Cardiac fibroblast (primary cell): Measurements from ENCODE around the gene ULK4.
"Not testable (repeated sequence)": the region's sequence is repeated elsewhere in the genome, so short reads cannot be mapped to it uniquely, and the experiment has no call there.

ENCODE experiments used
- DNase-seq, 2 donors: peaks; one replicate each; pipeline versions ENCODE4 v3.0.0 to v3.0.0-alpha.2; 2010; ENCODE audit warnings: low read depth in 2 of 2
- H3K4me3 ChIP-seq, 2 donors: replicated peaks in 1 of 2; 1 replicate in 1 of 2; 2 replicates in 1 of 2; pipeline ENCODE4 v1.5.1; 2011; ENCODE audit warnings: low read depth in 2 of 2, low read length in 2 of 2, mild to moderate bottlenecking in 2 of 2, moderate library complexity in 1 of 2
- TF ChIP-seq, protein P1 (sequence below): IDR thresholded peaks from one replicate; pipeline ENCODE4 v1.5.1; 2011; ENCODE audit warnings: low read depth, mild to moderate bottlenecking, low read length, inconsistent platforms

ULK4 gene

DNA sequence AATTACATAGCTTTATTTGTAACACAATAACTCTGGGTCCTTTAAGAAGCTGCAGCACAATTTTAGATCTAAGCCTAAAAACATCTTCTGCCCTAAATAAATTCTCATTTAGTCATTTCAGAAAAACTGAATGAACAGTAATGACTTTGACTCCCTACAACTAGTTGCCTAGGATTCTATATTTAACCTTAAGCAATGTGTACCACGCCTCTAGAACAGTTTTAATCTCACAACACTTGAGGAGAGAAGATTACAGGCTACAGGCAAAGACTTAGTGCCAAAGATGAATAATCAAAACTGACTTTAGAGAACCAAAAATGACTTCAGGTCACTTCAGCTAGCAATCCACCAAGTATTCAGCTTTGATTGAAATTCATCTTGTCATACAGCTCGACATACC is 192.8 kb downstream of the ULK4 start:
- TF ChIP-seq, protein P1, sequence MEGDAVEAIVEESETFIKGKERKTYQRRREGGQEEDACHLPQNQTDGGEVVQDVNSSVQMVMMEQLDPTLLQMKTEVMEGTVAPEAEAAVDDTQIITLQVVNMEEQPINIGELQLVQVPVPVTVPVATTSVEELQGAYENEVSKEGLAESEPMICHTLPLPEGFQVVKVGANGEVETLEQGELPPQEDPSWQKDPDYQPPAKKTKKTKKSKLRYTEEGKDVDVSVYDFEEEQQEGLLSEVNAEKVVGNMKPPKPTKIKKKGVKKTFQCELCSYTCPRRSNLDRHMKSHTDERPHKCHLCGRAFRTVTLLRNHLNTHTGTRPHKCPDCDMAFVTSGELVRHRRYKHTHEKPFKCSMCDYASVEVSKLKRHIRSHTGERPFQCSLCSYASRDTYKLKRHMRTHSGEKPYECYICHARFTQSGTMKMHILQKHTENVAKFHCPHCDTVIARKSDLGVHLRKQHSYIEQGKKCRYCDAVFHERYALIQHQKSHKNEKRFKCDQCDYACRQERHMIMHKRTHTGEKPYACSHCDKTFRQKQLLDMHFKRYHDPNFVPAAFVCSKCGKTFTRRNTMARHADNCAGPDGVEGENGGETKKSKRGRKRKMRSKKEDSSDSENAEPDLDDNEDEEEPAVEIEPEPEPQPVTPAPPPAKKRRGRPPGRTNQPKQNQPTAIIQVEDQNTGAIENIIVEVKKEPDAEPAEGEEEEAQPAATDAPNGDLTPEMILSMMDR = no peak
- no peak overlapping the region for H3K4me3 ChIP-seq
- no peak for DNase-seq

DNA sequence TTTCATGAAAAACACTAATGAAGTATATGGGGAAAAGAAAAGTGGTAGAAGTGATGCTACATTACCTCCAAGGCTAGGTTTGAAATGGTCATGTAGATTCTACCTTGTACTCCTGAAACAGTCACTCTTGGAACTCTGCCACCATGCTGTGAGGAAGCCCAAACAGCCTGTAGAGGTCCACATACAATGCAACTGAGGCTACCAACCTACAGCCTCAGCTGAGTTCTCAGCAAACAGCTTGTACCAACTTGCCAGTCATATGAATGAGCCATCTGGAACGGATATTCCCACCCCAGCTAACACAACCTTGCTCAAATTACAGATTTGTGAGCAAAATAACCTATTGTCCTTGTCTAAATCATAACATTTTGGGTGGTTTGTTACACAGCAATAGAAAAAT is 193.5 kb downstream of the ULK4 start:
- no peak for DNase-seq
- no peak overlapping the region for H3K4me3 ChIP-seq
- TF ChIP-seq, protein P1 = no peak

- not testable (repeated sequence) for H3K4me3 ChIP-seq, DNase-seq
These were observed 199.0 kb downstream of the ULK4 start for GRCh38 chr3:41762867-41763266.

- no peak for DNase-seq
- TF ChIP-seq, protein P1 = no peak
These were observed 208.3 kb downstream of the ULK4 start for GRCh38 chr3:41753651-41754050.

GRCh38 chr3:41751597-41751996 is 210.3 kb downstream of the ULK4 start:
- no peak for DNase-seq
- H3K4me3 ChIP-seq = no peak overlapping the region
- TF ChIP-seq, protein P1 = no peak

More at GRCh38 chr3:41753651-41754050, 208.3 kb downstream of the ULK4 start:
- H3K4me3 ChIP-seq = no peak overlapping the region

DNA sequence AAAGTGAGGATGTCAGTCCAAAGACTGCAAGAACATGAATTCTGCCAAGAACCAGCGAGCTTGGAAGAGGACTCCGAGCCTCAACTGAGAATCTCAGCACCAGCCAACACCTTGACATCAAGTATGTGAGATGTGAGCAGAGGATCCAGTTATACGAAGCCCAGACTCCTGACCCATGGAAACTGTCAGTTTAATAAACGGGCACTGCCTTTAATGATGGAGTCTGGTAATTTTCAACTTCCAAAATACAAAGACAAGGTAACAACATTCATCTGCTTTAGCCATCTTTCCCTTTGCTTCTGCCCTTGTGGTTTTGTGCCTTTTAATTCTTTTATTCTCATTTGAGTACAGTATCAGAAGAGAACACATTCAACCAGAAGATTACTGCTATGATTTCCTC is 211.9 kb downstream of the ULK4 start:
- TF ChIP-seq, protein P1 = no peak
- DNase-seq = no peak
- no peak overlapping the region for H3K4me3 ChIP-seq

GRCh38 chr3:41746215-41746614 is 215.7 kb downstream of the ULK4 start:
- H3K4me3 ChIP-seq = no peak overlapping the region
- no peak for DNase-seq
- TF ChIP-seq, protein P1 = no peak
